Skeletal muscle tissue (tissue), 4 donors: ENCODE data around the gene DENR. TPM values are rescaled to one million over a fixed set of nuclear protein-coding genes. Genes with fewer than 3 reads are reported as not detected.

ENCODE experiments used
- H3K27ac ChIP-seq: one replicate; pipeline ENCODE4 v1.7.0; 2013; ENCODE audit warnings: mild to moderate bottlenecking, low read depth, low read length, inconsistent platforms
- H3K27me3 ChIP-seq, 3 donors: one replicate each; pipeline ENCODE4 v1.7.0; 2013; ENCODE audit warnings: low read length in 3 of 3; ENCODE audit not compliant: control insufficient read depth in 3 of 3, insufficient read depth in 3 of 3
- H3K36me3 ChIP-seq, 3 donors: one replicate each; pipeline ENCODE4 v1.7.0; 2013; ENCODE audit warnings: low read length in 3 of 3; ENCODE audit not compliant: control insufficient read depth in 3 of 3, insufficient read depth in 3 of 3
- H3K4me1 ChIP-seq, 3 donors: one replicate each; pipeline ENCODE4 v1.7.0; 2013; ENCODE audit warnings: low read length in 3 of 3, mild to moderate bottlenecking in 3 of 3; ENCODE audit not compliant: control insufficient read depth in 3 of 3, insufficient read depth in 3 of 3
- H3K4me3 ChIP-seq, 3 donors: one replicate each; pipeline ENCODE4 v1.7.0; 2013; ENCODE audit warnings: low read length in 3 of 3
- H3K9ac ChIP-seq, 3 donors: one replicate each; pipeline ENCODE4 v1.7.0; 2013; ENCODE audit warnings: low read length in 3 of 3, mild to moderate bottlenecking in 3 of 3, moderate library complexity in 2 of 3, low read depth in 1 of 3
- H3K9me3 ChIP-seq, 3 donors: one replicate each; pipeline ENCODE4 v1.7.0; 2013; ENCODE audit warnings: low read length in 3 of 3; ENCODE audit not compliant: control insufficient read depth in 3 of 3
- total RNA-seq: library from RNA; depleted of rRNA; stranded (reverse); fragments of >200 nt; gene quantifications from one replicate; pipeline ENCODE4 v1.2.3, GENCODE V29; 2014
- donor health status: Osteomylitis.

The DENR gene
- total RNA-seq, 1 donor from 2014 or later = 25.1 TPM

GRCh38 chr12:122721057-122721545 is 31.5 kb upstream of the DENR start:
- H3K27ac ChIP-seq = no peak overlapping the region
- H3K27me3 ChIP-seq = peaks cover 0 to 3% (median 3%) of the 10 kb centered on the region in 3 donors
- H3K36me3 ChIP-seq = no peaks in the 10 kb centered on the region
- H3K4me1 ChIP-seq = no peaks in the 10 kb centered on the region
- H3K4me3 ChIP-seq = no peak overlapping the region
- H3K9ac ChIP-seq = no peak overlapping the region
- no peaks in the 10 kb centered on the region for H3K9me3 ChIP-seq

GRCh38 chr12:122722387-122722786 is 30.2 kb upstream of the DENR start:
- Histone ChIP-seq H3K9ac (no peak overlapping the region), H3K27me3 (peaks cover 0 to 3% (median 0%) of the 10 kb centered on the region in 3 donors), H3K36me3 (no peaks in the 10 kb centered on the region), H3K27ac (no peak overlapping the region), H3K4me1 (no peaks in the 10 kb centered on the region), H3K9me3 (no peaks in the 10 kb centered on the region), H3K4me3 (no peak overlapping the region)

- Histone ChIP-seq H3K27me3 (peaks cover 1 to 8% (median 2%) of the 10 kb centered on the region in 3 donors), H3K9me3 (no peaks in the 10 kb centered on the region), H3K4me1 (no peaks in the 10 kb centered on the region), H3K9ac (no peak overlapping the region), H3K27ac (no peak overlapping the region), H3K36me3 (no peaks in the 10 kb centered on the region), H3K4me3 (no peak overlapping the region)
These were observed 27.9 kb upstream of the DENR start for GRCh38 chr12:122724641-122725243.

GRCh38 chr12:122725452-122726079 is 27.1 kb upstream of the DENR start:
- Histone ChIP-seq H3K4me3 (no peak overlapping the region), H3K27ac (no peak overlapping the region), H3K9me3 (no peaks in the 10 kb centered on the region), H3K27me3 (peaks cover 3 to 15% (median 10%) of the 10 kb centered on the region in 3 donors), H3K4me1 (peaks cover 0 to 4% (median 0%) of the 10 kb centered on the region in 3 donors), H3K36me3 (no peaks in the 10 kb centered on the region), H3K9ac (no peak overlapping the region)

- H3K27me3 ChIP-seq = peaks cover 3 to 15% (median 10%) of the 10 kb centered on the region in 3 donors
- no peak overlapping the region for H3K27ac ChIP-seq
- no peaks in the 10 kb centered on the region for H3K36me3 ChIP-seq
- H3K9me3 ChIP-seq = no peaks in the 10 kb centered on the region
- H3K4me1 ChIP-seq = peaks cover 0 to 4% (median 0%) of the 10 kb centered on the region in 3 donors
- H3K4me3 ChIP-seq = no peak overlapping the region
- no peak overlapping the region for H3K9ac ChIP-seq
These were observed 26.5 kb upstream of the DENR start for GRCh38 chr12:122726080-122726558.

- Histone ChIP-seq H3K9me3 (no peaks in the 10 kb centered on the region), H3K36me3 (no peaks in the 10 kb centered on the region), H3K4me3 (no peak overlapping the region), H3K4me1 (peaks cover 0 to 4% (median 0%) of the 10 kb centered on the region in 3 donors), H3K9ac (no peak overlapping the region), H3K27ac (no peak overlapping the region), H3K27me3 (peaks cover 3 to 11% (median 10%) of the 10 kb centered on the region in 3 donors)
These were observed 22.9 kb upstream of the DENR start for GRCh38 chr12:122729583-122730214.

GRCh38 chr12:122730215-122731014 is 22.2 kb upstream of the DENR start, which contains the start of gene HCAR1:
Gene HCAR1 (minus strand): TSS chr12:122730844. CDS start chr12:122730339, 505 bp downstream.
- Histone ChIP-seq H3K27ac (no peak within 1 kb of the TSS), H3K4me3 (peak within 1 kb of the TSS; percentile 35 to 51 (median 40)), H3K9ac (peak within 1 kb of the TSS in 1 of 3 donors; percentile 33), H3K9me3 (no peaks in the 10 kb centered on the region), H3K36me3 (no peaks in the 10 kb centered on the region), H3K27me3 (peaks cover 3 to 11% (median 10%) of the 10 kb centered on the region in 3 donors), H3K4me1 (peaks cover 0 to 4% (median 0%) of the 10 kb centered on the region in 3 donors)

GRCh38 chr12:122732170-122732569 is 20.5 kb upstream of the DENR start:
- no peak overlapping the region for H3K4me3 ChIP-seq
- no peak overlapping the region for H3K9ac ChIP-seq
- H3K36me3 ChIP-seq = no peaks in the 10 kb centered on the region
- H3K4me1 ChIP-seq = peaks cover 0 to 4% (median 0%) of the 10 kb centered on the region in 3 donors
- H3K27me3 ChIP-seq = peaks cover 3 to 11% (median 10%) of the 10 kb centered on the region in 3 donors
- no peaks in the 10 kb centered on the region for H3K9me3 ChIP-seq
- no peak overlapping the region for H3K27ac ChIP-seq

GRCh38 chr12:122732611-122733010 is 20.0 kb upstream of the DENR start:
- peaks cover 0 to 4% (median 0%) of the 10 kb centered on the region in 3 donors for H3K4me1 ChIP-seq
- H3K4me3 ChIP-seq = no peak overlapping the region
- H3K9ac ChIP-seq = no peak overlapping the region
- H3K27ac ChIP-seq = no peak overlapping the region
- H3K9me3 ChIP-seq = no peaks in the 10 kb centered on the region
- H3K36me3 ChIP-seq = no peaks in the 10 kb centered on the region
- H3K27me3 ChIP-seq = peaks cover 3 to 11% (median 10%) of the 10 kb centered on the region in 3 donors
